ENCODE measurements around the gene TMUB2. TPM values are rescaled to one million over a fixed set of nuclear protein-coding genes. Genes with fewer than 3 reads are reported as not detected.

TMUB2 gene
- polyA plus RNA-seq, 1 donor from 2014 or later: 59.9 TPM

DNA sequence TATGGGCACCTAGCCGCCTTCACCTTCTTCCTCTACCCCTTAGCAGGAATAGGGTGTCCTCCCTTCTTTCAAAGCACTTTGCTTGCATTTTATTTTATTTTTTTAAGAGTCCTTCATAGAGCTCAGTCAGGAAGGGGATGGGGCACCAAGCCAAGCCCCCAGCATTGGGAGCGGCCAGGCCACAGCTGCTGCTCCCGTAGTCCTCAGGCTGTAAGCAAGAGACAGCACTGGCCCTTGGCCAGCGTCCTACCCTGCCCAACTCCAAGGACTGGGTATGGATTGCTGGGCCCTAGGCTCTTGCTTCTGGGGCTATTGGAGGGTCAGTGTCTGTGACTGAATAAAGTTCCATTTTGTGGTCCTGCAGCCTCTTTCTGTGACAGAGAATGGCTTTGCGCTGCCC, 4.6 kb downstream of the TMUB2 start:
- TF ChIP-seq EP300 (conservative IDR thresholded peaks at IDR 0.05; ENCODE audit: poor library complexity, severe bottlenecking) (no peak), REST (IDR thresholded peaks at IDR 0.05; ENCODE audit: borderline replicate concordance) (no peak), EZH2 (IDR thresholded peaks at IDR 0.05; ENCODE audit: borderline replicate concordance, insufficient read depth, low read length, poor library complexity, severe bottlenecking) (no peak), TAF1 (IDR thresholded peaks at IDR 0.05; ENCODE audit: low read depth) (no peak), RAD21 (conservative IDR thresholded peaks at IDR 0.05) (no peak)
- H3K36me3 ChIP-seq (ENCODE audit: insufficient read depth, low read length): peaks cover 10% of the 10 kb centered on the region
- H3K27ac ChIP-seq (ENCODE audit: low read length): no peak overlapping the region
- no peak overlapping the region for H3K4me3 ChIP-seq (ENCODE audit: low read length)
- no peaks in the 10 kb centered on the region for H4K20me1 ChIP-seq (ENCODE audit: insufficient read depth)
- no peaks in the 10 kb centered on the region for H3K9me3 ChIP-seq (ENCODE audit: low read length)
- no peaks in the 10 kb centered on the region for H3F3A ChIP-seq (ENCODE audit: insufficient read depth, low read length, poor library complexity, severe bottlenecking)
- H3K27me3 ChIP-seq (ENCODE audit: insufficient read depth, low read depth, low read length): no peaks in the 10 kb centered on the region
- H3K79me2 ChIP-seq (replicated peaks; ENCODE audit: insufficient read depth, low read length): peaks cover 21% of the 10 kb centered on the region
- H2AFZ ChIP-seq (ENCODE audit: low read depth, low read length): no peak overlapping the region
- no peak overlapping the region for H3K9ac ChIP-seq (ENCODE audit: low read length)
- no peak overlapping the region for H3K4me2 ChIP-seq (ENCODE audit: low read length)
- H3K9me2 ChIP-seq (ENCODE audit: insufficient read depth, low read length): no peaks in the 10 kb centered on the region

DNA sequence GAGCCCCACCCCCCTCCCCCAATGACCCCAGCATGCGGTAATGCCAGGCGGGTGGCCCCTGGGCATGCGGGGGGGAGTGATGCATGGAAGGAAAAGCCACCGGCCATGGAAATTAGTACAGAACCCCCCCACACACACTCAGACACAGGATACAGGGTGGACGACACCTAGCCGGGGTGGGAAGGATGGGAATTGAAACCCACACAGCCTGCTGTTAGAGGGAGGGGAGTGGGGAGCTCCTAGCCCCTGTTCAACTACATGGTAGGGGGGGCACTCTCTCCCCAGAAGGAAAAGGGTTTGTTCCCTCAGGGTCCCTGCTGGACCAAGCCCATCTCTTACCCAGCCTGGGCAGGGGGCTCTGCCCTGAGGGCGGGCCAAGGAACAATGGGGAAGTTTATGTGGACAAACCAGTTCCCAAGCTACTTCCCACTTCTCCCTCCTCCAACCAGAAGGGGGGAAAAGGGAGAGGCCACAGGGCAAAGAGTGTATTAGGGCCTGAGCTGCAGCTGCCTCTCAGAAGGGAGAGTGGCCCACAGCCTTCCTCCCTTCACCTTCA, 5.2 kb downstream of the TMUB2 start:
- no peak overlapping the region for H3K4me3 ChIP-seq (ENCODE audit: low read length)
- no peaks in the 10 kb centered on the region for H3F3A ChIP-seq (ENCODE audit: insufficient read depth, low read length, poor library complexity, severe bottlenecking)
- H4K20me1 ChIP-seq (ENCODE audit: insufficient read depth): no peaks in the 10 kb centered on the region
- no peak overlapping the region for H2AFZ ChIP-seq (ENCODE audit: low read depth, low read length)
- no peaks in the 10 kb centered on the region for H3K9me2 ChIP-seq (ENCODE audit: insufficient read depth, low read length)
- no peak overlapping the region for H3K9ac ChIP-seq (ENCODE audit: low read length)
- peaks cover 10% of the 10 kb centered on the region for H3K36me3 ChIP-seq (ENCODE audit: insufficient read depth, low read length)
- no peak overlapping the region for H3K27ac ChIP-seq (ENCODE audit: low read length)
- peaks cover 24% of the 10 kb centered on the region for H3K79me2 ChIP-seq (replicated peaks; ENCODE audit: insufficient read depth, low read length)
- no peaks in the 10 kb centered on the region for H3K27me3 ChIP-seq (ENCODE audit: insufficient read depth, low read depth, low read length)
- no peak overlapping the region for H3K4me2 ChIP-seq (ENCODE audit: low read length)
- no peaks in the 10 kb centered on the region for H3K9me3 ChIP-seq (ENCODE audit: low read length)
- no peak for TF ChIP-seq MXI1 (conservative IDR thresholded peaks at IDR 0.05; ENCODE audit: poor library complexity, severe bottlenecking)
- no peak for TF ChIP-seq POLR2AphosphoS5 (IDR thresholded peaks at IDR 0.05)
- no peak for TF ChIP-seq EZH2 (IDR thresholded peaks at IDR 0.05; ENCODE audit: borderline replicate concordance, insufficient read depth, low read length, poor library complexity, severe bottlenecking)
- no peak for TF ChIP-seq REST (IDR thresholded peaks at IDR 0.05; ENCODE audit: borderline replicate concordance)
- no peak for TF ChIP-seq TAF1 (IDR thresholded peaks at IDR 0.05; ENCODE audit: low read depth)
- no peak for TF ChIP-seq EP300 (conservative IDR thresholded peaks at IDR 0.05; ENCODE audit: poor library complexity, severe bottlenecking)
- TF ChIP-seq RAD21 (conservative IDR thresholded peaks at IDR 0.05): no peak
- TF ChIP-seq, protein P1, sequence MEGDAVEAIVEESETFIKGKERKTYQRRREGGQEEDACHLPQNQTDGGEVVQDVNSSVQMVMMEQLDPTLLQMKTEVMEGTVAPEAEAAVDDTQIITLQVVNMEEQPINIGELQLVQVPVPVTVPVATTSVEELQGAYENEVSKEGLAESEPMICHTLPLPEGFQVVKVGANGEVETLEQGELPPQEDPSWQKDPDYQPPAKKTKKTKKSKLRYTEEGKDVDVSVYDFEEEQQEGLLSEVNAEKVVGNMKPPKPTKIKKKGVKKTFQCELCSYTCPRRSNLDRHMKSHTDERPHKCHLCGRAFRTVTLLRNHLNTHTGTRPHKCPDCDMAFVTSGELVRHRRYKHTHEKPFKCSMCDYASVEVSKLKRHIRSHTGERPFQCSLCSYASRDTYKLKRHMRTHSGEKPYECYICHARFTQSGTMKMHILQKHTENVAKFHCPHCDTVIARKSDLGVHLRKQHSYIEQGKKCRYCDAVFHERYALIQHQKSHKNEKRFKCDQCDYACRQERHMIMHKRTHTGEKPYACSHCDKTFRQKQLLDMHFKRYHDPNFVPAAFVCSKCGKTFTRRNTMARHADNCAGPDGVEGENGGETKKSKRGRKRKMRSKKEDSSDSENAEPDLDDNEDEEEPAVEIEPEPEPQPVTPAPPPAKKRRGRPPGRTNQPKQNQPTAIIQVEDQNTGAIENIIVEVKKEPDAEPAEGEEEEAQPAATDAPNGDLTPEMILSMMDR (IDR thresholded peaks at IDR 0.05; ENCODE audit: poor library complexity, severe bottlenecking): no peak
- no peak for TF ChIP-seq SMC3 (conservative IDR thresholded peaks at IDR 0.05; ENCODE audit: poor library complexity)
